ENCODE data around the gene ZBP1. TPM values are rescaled to one million over a fixed set of nuclear protein-coding genes. Genes with fewer than 3 reads are reported as not detected.

The ZBP1 gene
- polyA plus RNA-seq, 1 donor: not detected

- DNase-seq: no peak
These were observed 33.8 kb downstream of the ZBP1 start for GRCh38 chr20:57586370-57586793.

- no peak for DNase-seq
These were observed 34.6 kb downstream of the ZBP1 start for GRCh38 chr20:57585466-57586213.

- DNase-seq: no peak
These were observed 35.3 kb downstream of the ZBP1 start for GRCh38 chr20:57584768-57585461.

- DNase-seq: no peak
These were observed 36.7 kb downstream of the ZBP1 start for GRCh38 chr20:57583289-57584257.

- no peak for DNase-seq
These were observed 37.6 kb downstream of the ZBP1 start for GRCh38 chr20:57582432-57583288.

GRCh38 chr20:57582029-57582378, 38.2 kb downstream of the ZBP1 start:
- DNase-seq: no peak

- no peak for DNase-seq
These were observed 38.8 kb downstream of the ZBP1 start for GRCh38 chr20:57581202-57582028.

- DNase-seq: no peak
These were observed 39.6 kb downstream of the ZBP1 start for GRCh38 chr20:57580478-57581201.

- no peak for DNase-seq
These were observed 40.3 kb downstream of the ZBP1 start for GRCh38 chr20:57579898-57580447.

- no peak for DNase-seq
These were observed 40.8 kb downstream of the ZBP1 start for GRCh38 chr20:57579331-57579897.

GRCh38 chr20:57578476-57579165, 41.6 kb downstream of the ZBP1 start:
- no peak for DNase-seq

GRCh38 chr20:57577679-57578475, 42.3 kb downstream of the ZBP1 start:
- DNase-seq: no peak

GRCh38 chr20:57576617-57577550, 43.3 kb downstream of the ZBP1 start:
- DNase-seq: no peak

- DNase-seq: no peak
These were observed 44.2 kb downstream of the ZBP1 start for GRCh38 chr20:57576002-57576401.

GRCh38 chr20:57574954-57575353, 45.3 kb downstream of the ZBP1 start:
- DNase-seq: no peak

- no peak for DNase-seq
These were observed 46.3 kb downstream of the ZBP1 start for GRCh38 chr20:57573894-57574293.

GRCh38 chr20:57573242-57573641, 47.0 kb downstream of the ZBP1 start:
- DNase-seq: no peak

All from left kidney (tissue), 2 donors.